Heart left ventricle (tissue), 16 donors: ENCODE data around the gene TMCO5A. TPM values are rescaled to one million over a fixed set of nuclear protein-coding genes. Genes with fewer than 3 reads are reported as not detected.

Experiments used
- ATAC-seq, 4 donors: fragments of 200-7000 bp; cut with Tn5 transposase; one replicate each; pipeline ENCODE4 v1.9.1; 2020 to 2022; ENCODE audit warnings: moderate library complexity in 4 of 4, mild to moderate bottlenecking in 3 of 4, moderate number of reproducible peaks in 1 of 4
- DNase-seq, 5 donors: peaks; one replicate each; pipeline ENCODE4 v3.0.0-alpha.2; 2020
- H3K27ac ChIP-seq, 12 donors: fragments of 200-600 bp; sonication (generic) in 4 of 12; one replicate each; pipeline versions ENCODE4 v1.5.0 to v1.8.0; 2016 to 2022; ENCODE audit warnings: mild to moderate bottlenecking in 2 of 12
- H3K27me3 ChIP-seq, 9 donors: fragments of 200-600 bp; sonication (generic) in 2 of 9; one replicate each; pipeline versions ENCODE4 v1.5.1 to v1.8.0; 2016 to 2022; ENCODE audit warnings: mild to moderate bottlenecking in 3 of 9
- H3K36me3 ChIP-seq, 9 donors: fragments of 200-600 bp; sonication (generic) in 2 of 9; one replicate each; pipeline versions ENCODE4 v1.5.0 to v1.8.0; 2018 to 2022; ENCODE audit warnings: mild to moderate bottlenecking in 2 of 9
- H3K4me1 ChIP-seq, 12 donors: fragments of 200-600 bp; sonication (generic) in 4 of 12; one replicate each; pipeline versions ENCODE4 v1.5.0 to v1.8.0; 2016 to 2022; ENCODE audit warnings: mild to moderate bottlenecking in 3 of 12
- H3K4me3 ChIP-seq, 12 donors: fragments of 200-600 bp; sonication (generic) in 4 of 12; one replicate each; pipeline versions ENCODE4 v1.5.0 to v1.8.0; 2017 to 2022; ENCODE audit warnings: mild to moderate bottlenecking in 9 of 12, moderate library complexity in 4 of 12
- H3K9me3 ChIP-seq, 12 donors: fragments of 200-600 bp; sonication (generic) in 4 of 12; one replicate each; pipeline versions ENCODE4 v1.5.0 to v1.8.0; 2016 to 2022; ENCODE audit warnings: mild to moderate bottlenecking in 1 of 12
- POLR2A ChIP-seq, 2 donors: fragments of 450-650 bp; IDR thresholded peaks; one replicate each; pipeline ENCODE4 v1.6.1; 2017; ENCODE audit warnings: antibody characterized with exemption in 2 of 2, mild to moderate bottlenecking in 2 of 2, moderate library complexity in 2 of 2
- WGBS, 4 donors: extraction: QIAGEN DNeasy Blood & Tissue Kit in 2 of 4; methylation state at CpG; one replicate each; pipeline versions ENCODE4 v1.1.5 to v1.1.7; 2013 to 2018; 5-methylcytosine and 5-hydroxymethylcytosine counted together
- intact Hi-C, 10 donors: fragments of 100-400 bp; cut with DNase I; formaldehyde crosslinking; loops; one replicate each; pipeline versions ENCODE4 v1.11.1 to v1.14.2; 2022
- polyA plus RNA-seq, 2 donors: library from polyadenylated mRNA; stranded (reverse); fragments of 200-250 nt; gene quantifications; one replicate each; pipeline ENCODE4 v1.2.3, GENCODE V29; 2013
- total RNA-seq, 9 donors: library from RNA; depleted of rRNA in 2 of 9; stranded (reverse); fragments of >200 nt in 2 of 9; fragmentation: NEBNext Ultra II Directional in 3 of 9; extraction: Animal tissue kit (Norgen Biotek cat#: 25700) in 3 of 9; gene quantifications; one replicate each; pipeline versions ENCODE4 v1.1.0 to v1.2.4, GENCODE V29; 2016 to 2023
- TF ChIP-seq, protein P1 (sequence below), 12 donors: fragments of 200-600 bp; sonication (generic) in 4 of 12; IDR thresholded peaks; one replicate each; pipeline versions ENCODE4 v1.5.0 to v1.8.0; 2018 to 2022; ENCODE audit warnings: antibody characterized with exemption in 12 of 12, mild to moderate bottlenecking in 5 of 12
- donor health status: ischemic (EF 13 %, LVEDD 7.1; RV severe dilation, severe dysfunction).
- donor health status: healthy with polysubstance abuse.
- donor health status: DM: no; HTN: yes; CAD: no.
- donor health status: DM: no; HTN: no; CAD: no.
- donor health status: ischemic (EF 25% LVEDD 6.9; RV normal size, moderate dysfunction).
- donor health status: ischemic (EF 25% LVEDD 5.7; RV mildly dilated, moderate dysfunction).
- donor health status: healthy.
- donor health status: DM: yes; HTN: yes; CAD: no.
- donor health status: ischemic (EF 35%, LVEDD 5.7; RV mildly dilated, moderate dysfunction).
- donor health status: nonischemic (EF 11% LVEDD 7.7; RV severe dilation, severe dysfunction).
- donor health status: DM: yes; HTN: yes; CAD: no.
- donor health status: PGD.
- donor health status: ischemic (EF 29% LVEDD 5.4; RV normal size, mild dysfunction).
- donor health status: nonischemic (EF 23%, LVEDD 6.1; RV moderate dilation, normal function).

The TMCO5A gene
- total and polyA plus RNA-seq, 11 donors = not detected

DNA sequence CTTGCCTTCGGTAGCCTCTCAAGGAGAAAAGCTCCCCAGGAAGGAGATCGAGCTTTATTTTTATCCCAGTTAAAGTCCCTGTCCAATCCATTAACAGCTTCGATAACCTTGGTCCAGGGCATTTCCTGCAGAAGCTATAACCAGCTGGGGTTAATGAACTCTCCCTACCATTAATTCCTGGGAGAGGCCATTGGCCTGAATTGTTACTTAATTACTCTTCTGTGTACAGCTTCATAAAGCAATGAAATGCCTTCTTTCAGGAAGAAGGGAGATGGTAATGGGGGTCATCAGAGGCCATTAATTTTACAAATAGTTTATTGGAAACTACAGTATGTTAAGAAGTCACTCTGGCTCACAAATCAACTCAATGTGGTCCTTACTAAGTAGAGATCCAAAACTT, 1.9 kb upstream of the TMCO5A start:
- Histone ChIP-seq H3K36me3 (no peaks in the 10 kb centered on the region), H3K27ac (no peak overlapping the region), H3K9me3 (no peaks in the 10 kb centered on the region), H3K4me1 (no peaks in the 10 kb centered on the region), H3K27me3 (peaks cover 0 to 7% (median 0%) of the 10 kb centered on the region in 9 donors), H3K4me3 (no peak overlapping the region)
- 43 to 69% (median 62%) methylated on average over 3 of the region's 3 CpGs for WGBS, 4 donors
- TF ChIP-seq POLR2A (IDR thresholded peaks at IDR 0.05) = no peak
- TF ChIP-seq, protein P1, sequence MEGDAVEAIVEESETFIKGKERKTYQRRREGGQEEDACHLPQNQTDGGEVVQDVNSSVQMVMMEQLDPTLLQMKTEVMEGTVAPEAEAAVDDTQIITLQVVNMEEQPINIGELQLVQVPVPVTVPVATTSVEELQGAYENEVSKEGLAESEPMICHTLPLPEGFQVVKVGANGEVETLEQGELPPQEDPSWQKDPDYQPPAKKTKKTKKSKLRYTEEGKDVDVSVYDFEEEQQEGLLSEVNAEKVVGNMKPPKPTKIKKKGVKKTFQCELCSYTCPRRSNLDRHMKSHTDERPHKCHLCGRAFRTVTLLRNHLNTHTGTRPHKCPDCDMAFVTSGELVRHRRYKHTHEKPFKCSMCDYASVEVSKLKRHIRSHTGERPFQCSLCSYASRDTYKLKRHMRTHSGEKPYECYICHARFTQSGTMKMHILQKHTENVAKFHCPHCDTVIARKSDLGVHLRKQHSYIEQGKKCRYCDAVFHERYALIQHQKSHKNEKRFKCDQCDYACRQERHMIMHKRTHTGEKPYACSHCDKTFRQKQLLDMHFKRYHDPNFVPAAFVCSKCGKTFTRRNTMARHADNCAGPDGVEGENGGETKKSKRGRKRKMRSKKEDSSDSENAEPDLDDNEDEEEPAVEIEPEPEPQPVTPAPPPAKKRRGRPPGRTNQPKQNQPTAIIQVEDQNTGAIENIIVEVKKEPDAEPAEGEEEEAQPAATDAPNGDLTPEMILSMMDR (IDR thresholded peaks at IDR 0.05) = no peak
- ATAC-seq (no peak), DNase-seq (no peak)
- intact Hi-C loops = no loop called here

DNA sequence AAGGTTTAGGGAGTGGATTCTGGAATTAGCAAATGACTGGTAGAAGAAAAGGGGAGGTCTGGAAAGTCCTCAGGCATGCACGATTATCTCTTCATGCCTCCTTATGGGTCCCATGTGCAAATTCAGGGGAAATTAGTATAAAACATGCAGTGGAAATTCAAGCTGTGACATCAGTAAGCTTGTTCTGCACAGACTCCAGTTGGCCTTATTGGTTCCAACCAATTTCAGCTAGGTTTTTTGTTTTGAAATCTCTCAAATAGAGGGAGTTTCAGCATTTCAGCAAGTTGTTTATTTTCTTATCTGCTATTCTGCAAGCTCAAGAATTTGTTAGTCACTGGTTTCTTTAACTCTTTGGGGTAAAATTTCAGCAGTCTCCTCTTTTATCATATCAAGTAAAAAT, 774 bp upstream of the TMCO5A start:
- DNase-seq (no peak), ATAC-seq (no peak)
- no peaks in the 10 kb centered on the region for H3K36me3 ChIP-seq
- no peaks in the 10 kb centered on the region for H3K27me3 ChIP-seq
- no peaks in the 10 kb centered on the region for H3K9me3 ChIP-seq
- no peaks in the 10 kb centered on the region for H3K4me1 ChIP-seq
- intact Hi-C loops = no loop called here
- TF ChIP-seq POLR2A (IDR thresholded peaks at IDR 0.05) = no peak
- TF ChIP-seq, protein P1 (IDR thresholded peaks at IDR 0.05) = no peak
- no peak overlapping the region for H3K4me3 ChIP-seq
- 36 to 51% (median 40%) methylated on average over 1 of the region's 1 CpG for WGBS, 4 donors
- H3K27ac ChIP-seq = no peak overlapping the region

DNA sequence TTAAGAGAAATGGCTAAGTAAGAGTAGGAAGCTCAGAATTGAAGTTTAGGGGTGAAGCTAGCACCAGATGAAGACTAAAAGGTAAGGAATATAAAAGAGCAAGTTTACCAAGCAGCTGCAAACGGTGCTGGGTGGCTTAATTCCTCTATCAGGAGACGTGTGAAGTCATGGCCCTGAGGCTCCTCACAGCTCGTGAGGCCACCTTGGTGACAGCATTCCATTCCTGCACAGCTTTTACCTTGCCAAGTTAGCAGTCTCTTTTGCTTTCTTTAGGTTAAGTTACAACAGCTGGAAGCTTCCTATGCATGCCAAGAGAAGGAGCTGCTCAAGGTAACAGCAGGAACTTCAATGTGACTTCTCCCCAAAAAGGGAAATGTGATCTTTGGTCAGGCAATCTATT, 6.4 kb downstream of the TMCO5A start:
- H3K36me3 ChIP-seq = no peaks in the 10 kb centered on the region
- TF ChIP-seq, protein P1 (IDR thresholded peaks at IDR 0.05) = no peak
- no peak for TF ChIP-seq POLR2A (IDR thresholded peaks at IDR 0.05)
- WGBS, 4 donors = 22 to 32% (median 26%) methylated on average over 3 of the region's 3 CpGs

DNA sequence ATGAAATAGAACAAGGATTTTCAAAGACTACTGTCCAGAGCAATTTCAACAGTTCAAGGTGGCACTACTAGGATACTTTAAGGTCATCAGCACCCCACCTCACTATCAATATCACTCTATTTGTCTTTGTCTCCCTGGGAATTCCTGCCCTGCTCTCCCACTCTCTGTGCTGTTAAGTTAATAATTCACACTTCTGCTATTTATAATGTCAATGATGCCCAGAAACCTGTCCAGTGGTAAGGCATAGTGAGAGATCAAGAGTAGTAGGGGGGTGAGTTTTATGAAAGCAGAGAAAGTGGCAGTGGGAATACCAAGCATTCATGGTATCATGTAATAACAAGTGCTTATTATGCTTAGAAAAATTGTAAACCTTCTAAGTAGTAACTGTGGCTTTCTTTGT, 7.3 kb downstream of the TMCO5A start:
- ATAC-seq (no peak), DNase-seq (no peak)
- Histone ChIP-seq H3K4me1 (no peaks in the 10 kb centered on the region), H3K9me3 (peaks cover 0 to 15% (median 4%) of the 10 kb centered on the region in 12 donors), H3K36me3 (no peaks in the 10 kb centered on the region), H3K27ac (no peak overlapping the region), H3K4me3 (no peak overlapping the region), H3K27me3 (no peaks in the 10 kb centered on the region)
- intact Hi-C loops = no loop called here
- TF ChIP-seq, protein P1 (IDR thresholded peaks at IDR 0.05) = no peak

More for the DNA sequence above, 6.4 kb downstream of the TMCO5A start:
- Histone ChIP-seq H3K9me3 (peaks cover 0 to 9% (median under 1%) of the 10 kb centered on the region in 12 donors), H3K27ac (no peak overlapping the region), H3K4me3 (no peak overlapping the region), H3K4me1 (no peaks in the 10 kb centered on the region), H3K27me3 (no peaks in the 10 kb centered on the region)
- DNase-seq (no peak), ATAC-seq (no peak)
- intact Hi-C loops = no loop called here
